Peyer's patch (tissue), 4 donors: ENCODE results near the gene MTCH2.

Source experiments
- POLR2A ChIP-seq, 2 donors: fragments of 450-650 bp; IDR thresholded peaks; one replicate each; pipeline ENCODE4 v1.5.1; 2017; ENCODE audit warnings: antibody characterized with exemption in 2 of 2, mild to moderate bottlenecking in 2 of 2, moderate library complexity in 2 of 2
- TF ChIP-seq, protein P1 (sequence below), 6 experiments: fragments of 450-650 bp in 4 of 6; fragments of 200-600 bp in 2 of 6; sonication (generic) in 1 of 6; IDR thresholded peaks; one replicate each; pipeline ENCODE4 v1.5.1; 2017 to 2019; ENCODE audit warnings: antibody characterized with exemption in 6 of 6, mild to moderate bottlenecking in 3 of 6, moderate library complexity in 1 of 6

- TF ChIP-seq, protein P1, sequence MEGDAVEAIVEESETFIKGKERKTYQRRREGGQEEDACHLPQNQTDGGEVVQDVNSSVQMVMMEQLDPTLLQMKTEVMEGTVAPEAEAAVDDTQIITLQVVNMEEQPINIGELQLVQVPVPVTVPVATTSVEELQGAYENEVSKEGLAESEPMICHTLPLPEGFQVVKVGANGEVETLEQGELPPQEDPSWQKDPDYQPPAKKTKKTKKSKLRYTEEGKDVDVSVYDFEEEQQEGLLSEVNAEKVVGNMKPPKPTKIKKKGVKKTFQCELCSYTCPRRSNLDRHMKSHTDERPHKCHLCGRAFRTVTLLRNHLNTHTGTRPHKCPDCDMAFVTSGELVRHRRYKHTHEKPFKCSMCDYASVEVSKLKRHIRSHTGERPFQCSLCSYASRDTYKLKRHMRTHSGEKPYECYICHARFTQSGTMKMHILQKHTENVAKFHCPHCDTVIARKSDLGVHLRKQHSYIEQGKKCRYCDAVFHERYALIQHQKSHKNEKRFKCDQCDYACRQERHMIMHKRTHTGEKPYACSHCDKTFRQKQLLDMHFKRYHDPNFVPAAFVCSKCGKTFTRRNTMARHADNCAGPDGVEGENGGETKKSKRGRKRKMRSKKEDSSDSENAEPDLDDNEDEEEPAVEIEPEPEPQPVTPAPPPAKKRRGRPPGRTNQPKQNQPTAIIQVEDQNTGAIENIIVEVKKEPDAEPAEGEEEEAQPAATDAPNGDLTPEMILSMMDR (IDR thresholded peaks at IDR 0.05): no peak
- TF ChIP-seq POLR2A (IDR thresholded peaks at IDR 0.05): no peak
These were observed 25.2 kb upstream of the MTCH2 start for GRCh38 chr11:47667555-47667954.
